Activated naive CD4-positive, alpha-beta T cell treated with Interleukin-2 at 50 U/mL for 16 hours (primary cell): ENCODE results near the gene VAC14.
"Not testable (repeated sequence)": the region's sequence is repeated elsewhere in the genome, so short reads cannot be mapped to it uniquely, and the experiment has no call there.

ENCODE experiments used
- DNase-seq: peaks from one replicate; pipeline ENCODE4 v3.0.0-alpha.2; 2020

Gene VAC14

GRCh38 chr16:70800781-70801480 is at the start of gene VAC14:
VAC14 (minus strand) TSS chr16:70801158; CDS start chr16:70800900, 258 bp downstream.
- DNase-seq = peak; percentile 97

- not testable (repeated sequence) for DNase-seq
These were observed 22.6 kb upstream of the VAC14 start for GRCh38 chr16:70823498-70824118.

- not testable (repeated sequence) for DNase-seq
These were observed 21.8 kb upstream of the VAC14 start for GRCh38 chr16:70822734-70823133.

- not testable (repeated sequence) for DNase-seq
These were observed 17.1 kb upstream of the VAC14 start for GRCh38 chr16:70818088-70818487.

DNA sequence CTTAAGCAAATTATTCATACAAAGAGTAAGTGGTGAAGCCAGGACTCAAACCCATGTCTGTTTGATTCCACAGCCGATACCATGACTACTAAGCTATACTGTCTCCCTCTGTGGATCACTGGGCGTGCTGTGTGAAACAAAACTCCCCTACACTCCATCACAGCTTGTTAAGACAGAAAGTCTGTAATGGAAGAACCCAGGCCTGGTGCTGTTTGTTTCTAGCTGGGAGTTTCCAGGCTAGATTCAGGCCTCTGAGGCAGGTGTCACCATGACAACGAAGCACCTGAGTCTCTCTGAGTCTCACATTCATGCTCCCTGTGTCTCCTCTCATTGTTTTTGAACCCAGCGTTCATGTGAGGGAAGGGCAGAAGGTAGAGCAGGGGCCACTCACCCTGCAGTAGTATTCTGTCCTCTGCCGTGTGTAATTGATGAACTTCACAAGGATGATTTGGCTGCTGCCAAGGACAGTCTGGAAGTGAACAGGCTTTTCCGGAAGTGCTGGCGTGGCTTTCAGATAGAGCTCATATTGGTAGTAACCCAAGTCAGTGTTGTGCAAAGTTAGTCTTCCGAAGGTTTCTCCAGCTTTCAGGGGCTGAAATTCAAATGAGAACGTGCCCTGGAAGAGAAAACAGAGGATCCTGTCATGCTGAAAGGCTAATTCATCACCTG is 8.6 kb upstream of the VAC14 start:
- no peak for DNase-seq

DNA sequence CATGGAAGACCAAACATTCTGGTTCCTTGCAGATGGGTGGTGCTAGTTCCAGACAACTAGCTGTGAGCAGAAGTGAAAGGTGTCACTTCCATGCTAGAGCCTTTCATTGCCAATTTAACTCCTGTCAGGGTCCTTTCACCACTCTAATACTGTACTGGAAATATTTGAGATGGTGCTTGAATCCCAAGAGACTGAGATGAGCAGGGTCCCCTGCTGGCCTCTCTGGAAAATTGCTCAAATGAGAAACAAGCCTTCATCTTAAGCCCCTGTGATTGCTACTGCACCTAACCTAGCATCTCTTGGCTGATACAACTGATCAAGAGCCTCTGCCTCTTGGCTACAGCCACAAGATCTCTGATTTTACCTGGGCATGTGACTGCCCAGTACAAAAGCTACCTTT is 7.4 kb upstream of the VAC14 start:
- no peak for DNase-seq

DNA sequence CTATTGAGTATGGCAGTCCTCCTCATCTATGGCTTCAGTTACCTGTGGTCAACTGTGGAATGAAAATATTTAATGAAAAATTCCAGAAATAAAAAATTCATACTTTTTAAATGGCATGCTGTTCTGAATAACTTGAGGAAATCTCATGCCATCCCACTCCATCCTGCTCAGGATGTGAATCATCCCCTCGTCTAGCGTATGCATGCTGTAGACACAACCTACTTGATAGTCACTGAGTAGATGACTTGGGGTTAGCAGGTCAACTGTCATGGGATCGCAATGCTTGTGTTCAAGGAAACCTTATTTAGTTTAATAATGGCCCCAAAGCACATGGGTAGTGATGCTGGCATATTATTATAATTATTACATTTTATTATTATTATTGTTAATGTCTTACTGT is 4.8 kb upstream of the VAC14 start:
- DNase-seq = no peak

- DNase-seq = no peak
These were observed 4.4 kb upstream of the VAC14 start for GRCh38 chr16:70805380-70805779.

DNA sequence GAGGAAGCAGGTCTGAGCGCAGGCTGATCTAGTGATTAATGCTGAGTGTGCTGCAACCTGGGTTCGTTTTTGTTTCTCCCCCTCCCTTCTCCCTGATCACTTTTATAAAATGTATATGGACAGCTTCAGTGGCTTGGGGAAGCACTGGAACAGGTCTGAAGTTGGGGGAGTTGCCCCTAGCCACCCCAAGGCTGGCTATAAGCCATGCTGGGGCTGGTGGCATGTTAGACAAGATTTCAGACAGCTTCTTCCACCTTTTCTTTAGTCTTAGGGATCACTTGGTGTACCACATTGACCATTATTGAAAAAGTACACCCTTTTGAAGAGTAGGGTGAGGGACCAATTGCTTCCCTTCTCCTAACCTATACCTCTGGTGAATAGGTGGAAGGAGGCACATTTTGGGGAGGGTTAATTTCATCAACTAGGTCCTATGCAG is 3.8 kb upstream of the VAC14 start:
- no peak for DNase-seq

DNA sequence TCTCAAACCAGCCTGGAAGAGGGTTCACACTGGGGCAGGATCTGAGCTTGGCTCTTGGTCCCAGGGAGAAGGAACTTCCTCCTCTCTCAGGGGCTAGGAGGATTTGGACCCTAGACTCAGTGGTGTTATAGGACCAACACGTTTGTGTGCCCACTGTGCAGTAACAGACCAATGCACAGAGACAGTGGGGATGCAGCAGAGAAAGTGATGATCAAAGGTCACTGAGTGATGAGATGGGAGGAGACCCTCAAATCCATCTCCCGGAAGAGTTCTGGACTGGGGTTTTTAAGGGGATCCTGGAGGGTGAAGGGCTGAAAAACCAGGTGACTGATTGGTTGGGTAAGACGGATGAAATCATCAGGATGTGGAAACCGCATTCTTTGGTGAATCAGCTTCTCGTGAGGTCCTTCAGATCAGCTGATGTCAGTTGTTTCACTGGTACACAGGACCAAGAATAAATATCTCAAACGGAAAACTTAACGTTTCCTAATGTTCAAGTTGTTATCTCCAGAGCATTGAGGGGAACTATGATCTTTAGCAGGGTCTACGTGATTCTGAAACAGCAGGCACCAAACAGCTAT is 3.3 kb upstream of the VAC14 start:
- no peak for DNase-seq

DNA sequence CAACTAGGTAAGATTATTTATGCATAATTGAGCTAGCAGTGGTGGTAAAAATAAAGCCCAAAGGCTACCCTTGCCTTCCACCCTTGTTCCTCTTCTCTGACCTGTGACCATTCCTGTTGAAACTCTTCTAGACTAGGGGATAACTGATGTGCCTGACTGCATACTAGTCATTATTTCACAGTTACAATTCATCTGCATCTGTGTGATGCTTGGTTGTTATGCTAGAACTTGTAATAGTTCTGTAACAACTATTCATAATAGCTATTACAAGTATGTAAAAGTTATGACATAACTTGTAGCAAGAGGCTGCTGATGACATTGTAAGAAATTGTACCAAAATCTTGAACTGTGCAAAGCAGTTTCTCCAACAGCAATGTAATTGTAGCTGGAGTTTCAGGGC is 2.4 kb upstream of the VAC14 start:
- DNase-seq = no peak

- DNase-seq = no peak
These were observed 653 bp upstream of the VAC14 start for GRCh38 chr16:70801611-70802010.

DNA sequence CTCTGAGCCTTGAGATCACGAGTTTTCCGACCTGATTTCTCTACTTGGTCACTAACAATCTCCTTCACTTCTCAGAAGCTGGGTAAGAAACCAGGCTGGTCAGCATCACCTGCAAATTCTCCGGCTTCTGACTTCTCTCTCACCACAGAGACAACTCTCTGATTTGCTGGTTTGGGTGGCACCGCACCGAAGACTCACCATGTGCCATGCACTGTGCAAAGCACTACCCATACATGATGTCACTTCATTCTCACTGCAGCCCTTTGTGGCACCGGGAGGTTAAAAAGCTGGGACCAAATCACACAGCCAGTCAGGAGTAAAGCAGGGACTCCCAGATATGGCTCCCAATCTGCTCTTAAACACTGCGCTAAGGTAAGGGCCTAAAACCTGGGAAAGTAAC is 647 bp downstream of the VAC14 start:
- DNase-seq = no peak

DNA sequence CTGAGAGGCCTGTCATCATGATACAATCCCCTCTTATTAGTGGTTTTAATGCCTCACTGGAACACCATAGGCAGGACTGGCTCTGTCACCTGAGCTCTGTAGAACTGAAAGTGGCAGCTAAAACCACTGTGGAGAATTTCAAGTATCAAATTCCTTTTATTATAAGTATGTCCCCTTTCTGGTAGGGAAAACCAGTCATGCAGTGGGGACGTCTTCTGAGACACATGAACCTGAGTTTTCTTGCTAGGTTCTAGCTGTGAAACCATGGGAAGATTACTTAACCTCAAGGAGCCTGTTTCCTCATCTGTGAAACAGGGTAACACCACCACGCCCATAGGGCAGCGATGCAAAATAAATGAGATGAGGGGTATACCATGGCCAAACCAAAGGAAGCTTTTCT is 4.7 kb downstream of the VAC14 start:
- no peak for DNase-seq

DNA sequence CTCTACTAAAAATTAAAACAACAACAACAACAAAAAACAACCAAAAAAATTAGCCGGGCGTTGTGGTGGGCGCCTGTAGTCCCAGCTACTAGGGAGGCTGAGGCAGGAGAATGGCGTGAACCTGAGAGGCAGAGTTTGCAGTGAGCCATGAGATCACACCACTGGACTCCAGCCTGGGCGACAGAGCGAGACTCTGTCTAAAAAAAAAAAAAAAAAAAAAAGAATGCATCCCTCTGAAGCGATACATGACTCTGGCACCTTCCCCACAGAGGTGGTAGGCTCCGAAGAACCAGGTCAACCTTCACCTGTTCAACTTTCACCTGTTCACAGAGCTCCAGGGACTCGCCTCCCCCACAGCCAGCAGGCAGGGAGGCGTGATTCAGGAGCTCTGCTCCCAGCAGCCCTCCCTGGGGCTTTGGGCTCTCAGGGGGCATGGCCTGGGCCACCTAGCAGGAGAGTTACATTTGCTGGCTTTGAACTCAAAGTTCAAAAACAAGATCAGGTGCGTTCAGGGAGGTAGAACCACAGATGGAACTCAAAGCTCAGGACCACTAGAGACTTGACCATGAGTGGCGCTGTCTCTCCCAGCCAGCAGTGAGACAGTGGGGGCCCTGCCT is 5.6 kb downstream of the VAC14 start:
- DNase-seq = no peak

GRCh38 chr16:70793851-70794502 is 7.0 kb downstream of the VAC14 start:
- DNase-seq = no peak

DNA sequence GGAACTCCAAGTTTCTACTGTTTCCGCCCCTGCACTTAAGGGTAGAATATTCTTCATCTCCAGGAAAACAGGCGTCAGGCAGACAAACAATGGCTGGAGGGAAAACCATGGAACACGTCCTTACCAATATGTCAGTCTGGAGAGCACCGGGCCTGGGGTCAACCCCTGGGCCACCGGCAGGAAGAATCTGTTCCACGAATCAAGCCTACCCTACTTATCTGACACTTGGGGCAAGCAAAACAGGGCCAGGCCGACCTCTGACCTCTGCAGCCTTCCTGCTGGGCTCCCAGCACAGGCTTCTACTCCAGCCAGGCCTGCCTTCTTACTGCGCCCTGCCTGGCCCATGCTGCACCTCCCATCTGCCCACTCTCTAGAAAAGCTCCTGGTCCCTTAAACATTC is 10.1 kb downstream of the VAC14 start:
- DNase-seq = no peak

GRCh38 chr16:70789595-70790447 is 11.1 kb downstream of the VAC14 start:
- DNase-seq = no peak

DNA sequence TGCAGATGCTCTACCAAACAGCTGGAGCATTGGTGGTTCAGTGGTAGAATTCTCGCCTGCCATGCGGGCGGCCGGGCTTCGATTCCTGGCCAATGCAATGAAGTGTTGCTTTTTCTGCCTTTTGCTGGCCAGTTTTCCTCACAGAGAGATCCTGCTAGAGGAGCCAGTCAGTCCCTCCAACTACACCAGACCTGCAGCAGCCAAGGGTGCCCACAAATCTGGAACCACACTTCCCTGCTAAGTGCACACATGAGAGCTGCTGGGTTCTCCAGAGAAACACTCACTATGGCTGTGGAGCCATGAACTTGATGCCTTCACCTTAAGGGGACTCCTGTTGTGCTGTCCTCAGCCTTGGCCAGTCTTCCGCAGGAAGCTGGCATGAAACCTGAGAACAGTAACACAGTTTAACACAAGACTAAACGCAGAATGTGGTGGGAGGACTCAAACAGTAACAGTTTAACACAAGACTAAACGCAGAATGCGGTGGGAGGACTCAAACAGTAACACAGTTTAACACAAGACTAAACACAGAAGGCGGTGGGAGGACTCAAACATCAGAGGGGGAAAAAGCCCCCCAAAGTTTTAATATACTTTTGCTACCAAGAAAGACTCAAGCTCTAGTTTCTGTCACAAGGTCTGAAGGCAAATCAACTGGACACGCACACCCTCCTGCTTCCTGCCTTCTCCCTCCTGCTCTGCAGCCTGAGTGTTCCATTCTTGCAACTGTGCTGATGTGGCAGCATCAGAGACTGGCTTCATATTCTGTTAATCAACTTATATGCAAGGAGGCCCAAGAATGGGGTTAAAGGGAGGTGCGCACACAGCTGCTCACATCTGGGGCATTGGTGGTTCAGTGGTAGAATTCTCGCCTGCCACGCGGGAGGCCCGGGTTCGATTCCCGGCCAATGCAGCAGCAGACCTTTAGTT is 12.0 kb downstream of the VAC14 start:
- DNase-seq = no peak

DNA sequence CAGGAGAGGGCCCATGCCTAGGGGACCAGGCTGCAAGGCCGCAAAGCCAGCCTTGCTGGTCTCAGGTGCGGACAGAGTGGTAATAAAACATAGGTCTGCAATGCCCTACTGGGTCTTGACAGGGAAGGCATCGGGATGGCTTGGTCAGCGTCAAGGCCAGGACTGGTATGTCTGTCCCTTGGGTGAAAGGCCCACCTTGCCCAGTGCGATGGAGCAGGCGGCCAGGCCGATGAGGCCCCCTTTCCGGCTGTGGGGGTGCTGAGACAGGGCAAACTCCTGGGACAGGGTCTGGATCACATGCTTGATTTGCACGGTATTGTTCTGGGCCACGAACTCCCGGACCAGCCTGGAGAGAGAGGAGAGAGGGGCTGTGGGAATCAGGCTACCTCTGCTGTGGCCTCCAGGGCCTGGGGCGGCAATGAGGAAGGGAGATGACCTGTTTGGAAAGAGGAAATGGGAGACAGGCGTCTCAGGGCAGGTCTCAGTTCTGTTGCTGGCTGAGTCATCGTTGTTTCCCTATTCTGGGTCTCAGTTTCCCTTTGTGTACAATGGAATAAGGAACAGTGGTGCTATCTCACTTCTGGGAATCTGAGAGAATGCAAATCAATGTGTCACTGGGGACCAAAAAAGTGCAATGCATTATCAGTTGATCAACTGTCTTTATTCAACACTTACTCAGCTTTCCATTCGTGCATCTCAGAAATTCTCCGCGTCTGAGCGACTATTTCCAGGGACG is 14.8 kb downstream of the VAC14 start:
- DNase-seq = no peak
